PC-3 (cell line): ENCODE measurements around the gene JPH4.

Experiments used
- CTCF ChIP-seq: fragments of 300-600 bp; sonication (generic); conservative IDR thresholded peaks from 2 replicates; pipeline ENCODE4 v1.5.1; 2017; ENCODE audit warnings: antibody characterized with exemption, low read depth, mild to moderate bottlenecking, low read length
- EZH2 ChIP-seq: fragments of 300-600 bp; sonication (generic); IDR thresholded peaks from one replicate; pipeline ENCODE4 v1.6.1; 2017; ENCODE audit warnings: antibody characterized with exemption, mild to moderate bottlenecking, low read length; ENCODE audit not compliant: unreplicated experiment

GRCh38 chr14:23614395-23614828 is 35.8 kb upstream of the JPH4 start:
- TF ChIP-seq CTCF (no peak), EZH2 (no peak)
